Activated naive CD4-positive, alpha-beta T cell treated with anti-CD3 and anti-CD28 coated beads, Interleukin-2, amount 50 U/mL, for 72 hours (primary cell): ENCODE data around the gene SLC27A2. TPM values are rescaled to one million over a fixed set of nuclear protein-coding genes. Genes with fewer than 3 reads are reported as not detected.

Experiments used
- ATAC-seq, 2 donors: fragments of 150-1000 bp; cut with Tn5 transposase; 2 replicates each; pipeline ENCODE4 v1.10.0; 2021; ENCODE audit warnings: mild to moderate bottlenecking in 2 of 2, moderate library complexity in 2 of 2
- DNase-seq, 2 donors: peaks; one replicate each; pipeline ENCODE4 v3.0.0; 2021 to 2022; ENCODE audit warnings: low spot score in 2 of 2
- H3K27ac Mint-ChIP-seq, 2 donors: one replicate each; pipeline ENCODE4 v1.8.0; 2022; ENCODE audit warnings: mild to moderate bottlenecking in 2 of 2, mixed read lengths in 2 of 2
- H3K36me3 Mint-ChIP-seq, 2 donors: one replicate each; pipeline ENCODE4 v1.8.0; 2022; ENCODE audit warnings: mixed read lengths in 2 of 2
- H3K9me3 Mint-ChIP-seq, 2 donors: one replicate each; pipeline ENCODE4 v1.8.0; 2022; ENCODE audit warnings: mixed read lengths in 2 of 2
- total RNA-seq, 2 donors: library from RNA; stranded (reverse); gene quantifications; one replicate each; pipeline ENCODE4 v1.2.3, GENCODE V29; 2022

SLC27A2 gene
- total RNA-seq, 2 donors from 2014 or later: 20.1 to 54.7 TPM

DNA sequence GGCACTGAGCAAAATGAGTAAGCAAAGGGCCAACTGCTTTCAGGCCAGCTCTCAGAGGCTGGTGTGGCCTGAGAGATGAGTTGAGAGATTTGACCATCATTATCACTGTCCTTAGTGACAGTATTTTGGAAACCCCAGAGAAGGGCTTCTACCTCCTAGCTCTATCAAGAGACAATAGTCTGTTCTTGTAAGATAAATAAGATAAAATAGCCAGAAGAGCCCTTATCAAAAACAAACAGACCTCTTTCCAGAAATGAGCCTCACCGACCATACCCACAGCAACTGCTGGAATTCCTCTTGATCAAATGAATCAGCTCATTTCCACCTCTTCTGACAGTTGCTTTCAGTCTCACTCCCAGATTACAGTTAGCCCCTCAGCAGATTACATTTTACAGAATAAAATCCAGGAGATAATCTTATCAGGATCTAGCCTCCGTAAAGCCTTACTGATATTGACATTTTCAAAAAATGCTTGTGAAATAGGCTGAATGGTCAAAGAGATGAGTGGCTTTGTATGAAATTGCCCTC, 79.0 kb downstream of the SLC27A2 start:
- Mint-ChIP-seq H3K27ac (peak overlapping the region; percentile 94 to 99), H3K9me3 (peaks cover 0 to 9% of the 10 kb centered on the region in 2 donors), H3K36me3 (peaks cover 0 to 9% of the 10 kb centered on the region in 2 donors)
- peak; percentile 23 to 28 for ATAC-seq
- no peak for DNase-seq

DNA sequence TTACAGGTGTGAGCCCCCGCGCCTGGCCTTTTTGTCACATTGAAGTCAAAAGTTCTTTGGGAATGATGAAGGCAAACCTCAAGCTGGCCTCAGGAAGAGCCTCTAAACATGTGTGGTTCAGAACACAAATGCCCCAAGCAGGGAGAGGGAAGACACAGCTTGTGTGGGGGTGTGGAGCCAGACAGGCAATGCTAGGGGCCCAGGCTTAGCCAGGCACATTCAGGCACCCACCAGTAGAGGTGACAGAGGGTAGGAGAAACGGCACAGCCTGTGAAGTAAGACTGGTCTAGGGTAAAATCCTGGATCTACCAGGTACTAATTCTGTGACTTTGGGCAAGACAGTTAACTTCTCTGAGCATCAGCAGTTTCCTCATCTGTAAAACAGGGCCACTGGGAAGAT, 80.0 kb downstream of the SLC27A2 start:
- ATAC-seq (peak in 1 of 2 donors; percentile 6), DNase-seq (no peak)
- peaks cover 0 to 6% of the 10 kb centered on the region in 2 donors for H3K36me3 Mint-ChIP-seq
- peak overlapping the region; percentile 94 to 99 for H3K27ac Mint-ChIP-seq
- H3K9me3 Mint-ChIP-seq: peaks cover 0 to 10% of the 10 kb centered on the region in 2 donors

DNA sequence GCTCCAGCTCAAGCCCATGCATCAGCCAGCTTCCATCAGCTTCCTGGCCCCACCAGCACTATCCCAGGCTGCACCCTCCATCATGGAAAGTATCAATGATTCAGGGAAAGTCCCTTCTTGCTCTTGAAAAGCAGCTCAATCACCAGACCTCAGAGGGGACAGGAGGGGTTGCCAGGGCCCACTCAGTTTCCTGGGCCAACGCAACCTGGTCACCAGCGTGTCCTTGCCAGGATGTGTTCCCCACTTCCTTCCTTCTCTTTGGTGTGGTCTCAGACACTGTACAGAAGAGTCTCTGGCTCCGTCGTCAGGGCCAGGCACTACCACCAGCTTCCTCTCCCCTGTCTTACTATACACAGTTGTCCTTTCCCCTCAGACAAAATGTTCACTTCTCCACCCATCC, 80.5 kb downstream of the SLC27A2 start:
- H3K36me3 Mint-ChIP-seq: peaks cover 0 to 9% of the 10 kb centered on the region in 2 donors
- DNase-seq (peak; percentile 55 to 85), ATAC-seq (peak; percentile 65 to 80)
- peaks cover 0 to 11% of the 10 kb centered on the region in 2 donors for H3K9me3 Mint-ChIP-seq
- peak overlapping the region; percentile 94 to 99 for H3K27ac Mint-ChIP-seq

DNA sequence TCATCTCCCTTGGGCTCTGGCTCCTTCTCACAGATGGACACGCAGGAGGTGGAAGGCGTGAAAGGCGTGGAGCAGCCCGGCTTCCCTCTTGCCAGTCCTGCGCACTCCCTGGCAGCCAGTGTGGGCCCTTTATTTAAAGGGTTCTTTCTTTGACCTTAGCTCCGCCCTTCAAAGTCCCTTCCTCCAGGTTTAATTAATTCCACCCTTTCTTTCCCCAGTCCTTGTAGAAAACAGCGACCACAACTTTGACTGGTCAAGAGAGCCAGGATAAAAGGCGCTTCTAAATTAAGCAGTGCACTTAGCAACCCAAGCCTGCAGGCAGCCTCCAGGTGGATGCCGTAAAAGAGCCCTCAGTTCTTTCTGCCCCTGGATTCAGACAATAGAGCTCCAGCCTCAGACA, 83.6 kb downstream of the SLC27A2 start, which contains the start of gene HDC:
Gene HDC (minus strand): TSS at position 107 of the 400 bp plus-strand sequence. CDS start 103 bp downstream, at position 4.
- Mint-ChIP-seq H3K9me3 (peaks cover 0 to 11% of the 10 kb centered on the region in 2 donors), H3K27ac (no peak within 1 kb of the TSS)
- no peak for DNase-seq

DNA sequence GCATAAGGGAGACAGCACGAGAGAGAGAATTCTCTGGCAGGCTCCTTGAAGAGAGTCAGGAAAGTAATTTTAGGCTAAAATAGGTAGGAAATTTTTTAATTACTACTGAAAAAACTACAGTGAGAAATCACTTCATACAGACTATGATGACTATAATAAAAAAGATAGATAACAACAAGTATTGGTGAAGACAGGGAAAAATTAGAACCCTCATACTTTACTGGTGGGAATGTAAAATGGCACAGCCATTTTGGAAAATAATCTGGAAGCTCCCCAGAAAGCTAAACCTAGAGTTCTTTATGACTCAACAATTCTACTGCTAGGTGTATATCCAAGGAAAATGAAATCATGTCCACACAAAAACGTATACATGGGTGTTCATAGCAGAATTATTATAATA, 85.6 kb downstream of the SLC27A2 start:
- H3K27ac Mint-ChIP-seq: no peak overlapping the region
- no peak for DNase-seq
- H3K9me3 Mint-ChIP-seq: peaks cover 0 to 10% of the 10 kb centered on the region in 2 donors
- H3K36me3 Mint-ChIP-seq: peaks cover 0 to 9% of the 10 kb centered on the region in 2 donors
- ATAC-seq: no peak

More for the DNA sequence above, 83.6 kb downstream of the SLC27A2 start, which contains the start of gene HDC:
- ATAC-seq: no peak
- peaks cover 0 to 9% of the 10 kb centered on the region in 2 donors for H3K36me3 Mint-ChIP-seq

DNA sequence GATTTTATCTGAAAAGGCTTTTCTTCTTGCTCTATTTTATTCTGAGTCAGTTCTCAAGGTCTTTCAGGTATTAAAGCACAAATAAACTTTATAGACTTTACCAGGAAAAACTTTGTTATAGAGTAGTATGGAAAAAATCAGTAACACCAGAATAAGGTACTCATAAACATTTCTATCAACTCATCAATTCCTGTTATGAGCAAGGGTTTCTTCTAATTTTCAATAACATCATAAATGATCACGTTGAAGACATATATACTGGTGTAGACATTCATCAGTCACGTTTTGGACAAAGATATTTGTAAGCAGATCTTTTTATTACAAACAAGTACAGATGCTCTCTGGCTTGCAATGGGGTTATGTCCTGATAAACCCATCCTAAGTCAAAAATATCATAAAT, 93.1 kb downstream of the SLC27A2 start:
- Mint-ChIP-seq H3K36me3 (peaks cover 0 to 16% of the 10 kb centered on the region in 2 donors), H3K27ac (peak overlapping the region in 1 of 2 donors; percentile 25), H3K9me3 (no peaks in the 10 kb centered on the region)
- peak in 1 of 2 donors; percentile 60 for ATAC-seq
- DNase-seq: no peak

DNA sequence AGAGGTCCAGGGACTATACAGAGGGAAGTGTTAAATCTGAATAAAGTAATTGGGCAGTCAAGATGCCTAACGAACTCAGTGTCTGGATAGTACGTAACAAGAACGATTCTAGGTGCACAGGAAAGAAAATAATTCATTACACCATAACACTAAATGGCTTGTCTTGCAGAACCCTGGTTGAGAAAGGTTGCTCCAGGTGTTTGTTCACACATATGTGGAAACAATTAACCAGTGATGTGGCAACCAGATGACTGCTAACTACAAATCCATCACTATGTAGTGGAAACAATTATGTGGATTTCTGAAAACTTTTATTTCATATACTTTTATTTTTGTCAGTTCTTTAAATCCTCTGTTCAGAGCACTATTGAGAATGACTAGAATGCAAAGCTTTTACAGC, 93.9 kb downstream of the SLC27A2 start:
- ATAC-seq (peak; percentile 34 to 86), DNase-seq (no peak)
- Mint-ChIP-seq H3K36me3 (peaks cover 0 to 16% of the 10 kb centered on the region in 2 donors), H3K9me3 (no peaks in the 10 kb centered on the region), H3K27ac (peak overlapping the region in 1 of 2 donors; percentile 46)

DNA sequence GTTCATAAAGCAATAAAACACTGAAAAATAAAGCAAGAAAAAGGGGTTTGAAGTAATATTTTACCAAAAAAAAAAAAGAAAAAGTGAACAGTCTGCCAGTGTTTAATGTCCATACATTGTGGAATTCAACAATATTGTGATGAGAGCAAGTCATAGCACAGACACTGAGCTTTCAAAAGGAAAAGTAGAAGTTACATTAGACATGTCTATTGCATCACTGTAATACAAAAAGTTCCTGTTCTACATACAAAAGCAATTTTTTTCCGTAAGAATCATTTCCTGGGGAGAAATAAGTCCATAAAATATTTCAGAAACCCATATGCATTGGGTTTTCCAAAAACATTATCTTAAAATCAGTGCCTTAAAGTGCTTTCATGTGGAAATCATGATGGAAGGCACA, 95.4 kb downstream of the SLC27A2 start:
- Mint-ChIP-seq H3K36me3 (peaks cover 0 to 16% of the 10 kb centered on the region in 2 donors), H3K27ac (no peak overlapping the region)

DNA sequence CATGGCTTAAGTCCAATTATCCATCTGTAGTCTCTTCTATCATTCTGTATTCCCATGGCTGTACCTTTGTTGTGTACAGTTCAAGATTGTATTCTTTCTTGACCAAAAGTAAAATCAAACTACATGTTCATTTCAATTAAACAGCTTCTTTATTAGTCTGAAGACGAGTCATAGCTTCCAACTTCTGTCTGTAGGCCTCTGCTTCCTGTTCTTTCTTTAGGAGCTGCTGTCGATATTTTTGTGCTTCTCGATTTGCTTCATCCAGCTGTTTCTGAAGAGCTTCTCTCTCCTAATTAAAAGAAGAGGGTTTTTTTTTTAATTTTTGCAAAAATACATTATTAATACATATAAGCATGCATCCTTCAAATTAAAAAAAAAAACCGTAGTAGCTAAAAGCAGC, 96.5 kb downstream of the SLC27A2 start:
- DNase-seq (no peak), ATAC-seq (no peak)
- H3K27ac Mint-ChIP-seq: no peak overlapping the region
- peaks cover 0 to 16% of the 10 kb centered on the region in 2 donors for H3K36me3 Mint-ChIP-seq
- no peaks in the 10 kb centered on the region for H3K9me3 Mint-ChIP-seq

More for the DNA sequence above, 95.4 kb downstream of the SLC27A2 start:
- DNase-seq: no peak
- ATAC-seq: no peak
- H3K9me3 Mint-ChIP-seq: no peaks in the 10 kb centered on the region

DNA sequence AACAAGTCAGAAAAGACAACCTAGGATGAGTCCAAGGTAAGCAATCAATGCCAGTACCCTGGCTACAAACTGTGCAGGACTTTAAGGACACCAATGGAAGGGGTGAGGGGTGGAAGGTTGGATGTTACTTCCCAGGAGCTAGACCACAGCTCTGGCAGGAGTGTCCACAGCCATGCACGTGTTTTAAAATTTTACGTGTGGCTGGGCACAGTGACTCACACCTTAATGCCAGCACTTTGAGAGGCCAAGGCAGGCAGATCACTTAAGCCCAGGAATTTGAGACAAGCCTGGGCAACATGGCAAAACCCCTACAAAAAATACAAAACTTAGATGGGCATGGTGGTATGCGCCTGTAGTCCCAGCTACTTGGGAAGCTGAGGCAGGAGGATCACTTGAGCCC, 98.3 kb downstream of the SLC27A2 start:
- peaks cover 0 to 16% of the 10 kb centered on the region in 2 donors for H3K36me3 Mint-ChIP-seq
- ATAC-seq: no peak
- no peak for DNase-seq
- no peaks in the 10 kb centered on the region for H3K9me3 Mint-ChIP-seq
- peak overlapping the region; percentile 50 to 75 for H3K27ac Mint-ChIP-seq

DNA sequence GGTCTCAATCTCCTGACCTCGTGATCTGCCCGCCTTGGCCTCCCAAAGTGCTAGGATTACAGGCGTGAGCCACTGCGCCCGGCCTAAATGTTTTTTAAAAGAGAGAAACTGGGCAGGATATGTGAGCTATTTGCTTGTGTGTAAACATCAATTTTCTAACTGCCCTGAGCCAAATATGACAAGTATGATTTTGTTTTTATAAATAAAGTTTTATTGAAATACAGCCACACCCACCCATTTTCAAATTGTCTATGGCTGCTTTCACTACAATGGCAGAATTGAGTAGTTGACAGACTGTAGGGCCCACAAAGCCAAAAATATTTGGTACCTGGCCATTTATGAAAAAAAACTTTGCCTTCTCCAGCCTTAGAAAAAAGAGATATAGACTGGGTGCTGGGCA, 99.4 kb downstream of the SLC27A2 start:
- Mint-ChIP-seq H3K9me3 (no peaks in the 10 kb centered on the region), H3K36me3 (peaks cover 0 to 16% of the 10 kb centered on the region in 2 donors), H3K27ac (no peak overlapping the region)
- no peak for ATAC-seq
- DNase-seq: no peak

Other genes starting within 250 kb of the SLC27A2 start
- 10 to 100 TPM; 10.4 to 16.1 TPM for gene ATP8B4, start 63.0 kb upstream of the SLC27A2 start, total RNA-seq
- 1 to 10 TPM in 1 of 2 donors, under 1 TPM in 1; 0.66 to 4.0 TPM for gene HDC, start 83.5 kb downstream of the SLC27A2 start, total RNA-seq
- 10 to 100 TPM; 41.1 to 53.8 TPM for gene GABPB1, start 173.0 kb downstream of the SLC27A2 start, total RNA-seq
- gene USP8, start 242.2 kb downstream of the SLC27A2 start, total RNA-seq: 10 to 100 TPM; 58.6 to 59.6 TPM